Ishikawa (cell line): ENCODE measurements around the gene ALAS1.

Experiments
- EGR1 ChIP-seq: IDR thresholded peaks from 2 replicates; pipeline ENCODE4 v1.6.1; 2012
- EP300 ChIP-seq: IDR thresholded peaks from 2 replicates; pipeline ENCODE4 v1.6.1; 2012; ENCODE audit warnings: borderline replicate concordance
- FOXM1 ChIP-seq: IDR thresholded peaks from 2 replicates; pipeline ENCODE4 v1.6.1; 2012; ENCODE audit warnings: low read depth, borderline replicate concordance
- RAD21 ChIP-seq: IDR thresholded peaks from 2 replicates; pipeline ENCODE4 v1.6.1; 2012; ENCODE audit warnings: low read depth
- REST ChIP-seq: IDR thresholded peaks from 2 replicates; pipeline ENCODE4 v1.6.1; 2012; ENCODE audit warnings: low read depth, mild to moderate bottlenecking
- TCF12 ChIP-seq: IDR thresholded peaks from 2 replicates; pipeline ENCODE4 v1.6.1; 2012; ENCODE audit warnings: low read depth
- TEAD4 ChIP-seq: IDR thresholded peaks from 2 replicates; pipeline ENCODE4 v1.6.1; 2012
- YY1 ChIP-seq: IDR thresholded peaks from 2 replicates; pipeline ENCODE4 v1.6.1; 2012; ENCODE audit warnings: low read depth

- no peak for TF ChIP-seq TCF12
- TF ChIP-seq TEAD4 = no peak
- TF ChIP-seq YY1 = no peak
- no peak for TF ChIP-seq REST
- TF ChIP-seq EP300 = no peak
- TF ChIP-seq FOXM1 = no peak
- TF ChIP-seq RAD21 = no peak
- no peak for TF ChIP-seq EGR1
These were observed 7.5 kb upstream of the ALAS1 start for GRCh38 chr3:52190294-52191074.
